VCaP (cell line): ENCODE data around the gene TUBB4A.

Source experiments
- H3K27ac ChIP-seq: fragments of 450-650 bp; 2 replicates; pipeline ENCODE4 v1.5.1; 2017
- TF ChIP-seq, protein P1 (sequence below): fragments of 450-650 bp; conservative IDR thresholded peaks from 2 replicates; pipeline ENCODE4 v1.5.1; 2017; ENCODE audit warnings: mild to moderate bottlenecking, moderate library complexity

Gene TUBB4A

DNA sequence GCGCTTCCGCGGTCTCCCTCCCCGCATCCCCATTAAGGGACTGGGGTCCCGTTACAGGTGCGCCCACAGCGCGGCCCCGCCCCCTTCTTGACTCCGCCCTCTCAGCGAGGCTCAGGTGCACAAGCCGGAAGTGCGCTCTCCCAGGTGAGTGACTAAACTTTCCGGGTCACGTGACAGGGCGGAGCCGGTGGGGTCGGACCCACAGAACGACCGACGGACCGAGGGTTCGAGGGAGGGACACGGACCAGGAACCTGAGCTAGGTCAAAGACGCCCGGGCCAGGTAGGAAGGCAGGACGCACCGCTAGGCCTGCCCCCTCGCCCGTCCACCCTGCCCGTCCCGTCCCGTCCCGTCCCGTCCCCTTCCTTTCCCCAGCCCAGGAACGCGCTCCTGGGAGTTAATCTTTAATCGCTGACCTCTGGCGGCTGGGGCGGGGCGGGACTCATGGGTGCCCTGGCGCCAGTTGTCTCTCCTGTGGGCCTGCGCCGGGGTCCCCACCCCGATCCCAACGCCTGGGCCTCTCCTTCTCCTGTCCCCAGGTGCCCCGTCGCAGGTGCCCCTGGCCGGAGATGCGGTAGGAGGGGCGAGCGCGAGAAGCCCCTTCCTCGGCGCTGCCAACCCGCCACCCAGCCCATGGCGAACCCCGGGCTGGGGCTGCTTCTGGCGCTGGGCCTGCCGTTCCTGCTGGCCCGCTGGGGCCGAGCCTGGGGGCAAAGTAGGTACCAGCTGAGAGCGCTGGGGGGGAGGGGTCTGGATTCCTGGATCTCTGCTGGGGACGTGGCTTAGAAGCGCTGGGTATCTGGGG is 37.8 kb downstream of the TUBB4A start, which contains the start of gene CRB3:
Gene CRB3, plus strand, starts transcription at position 202 of the 804 bp plus-strand sequence. Its CDS starts 431 bp downstream, at position 633.
- TF ChIP-seq, protein P1, sequence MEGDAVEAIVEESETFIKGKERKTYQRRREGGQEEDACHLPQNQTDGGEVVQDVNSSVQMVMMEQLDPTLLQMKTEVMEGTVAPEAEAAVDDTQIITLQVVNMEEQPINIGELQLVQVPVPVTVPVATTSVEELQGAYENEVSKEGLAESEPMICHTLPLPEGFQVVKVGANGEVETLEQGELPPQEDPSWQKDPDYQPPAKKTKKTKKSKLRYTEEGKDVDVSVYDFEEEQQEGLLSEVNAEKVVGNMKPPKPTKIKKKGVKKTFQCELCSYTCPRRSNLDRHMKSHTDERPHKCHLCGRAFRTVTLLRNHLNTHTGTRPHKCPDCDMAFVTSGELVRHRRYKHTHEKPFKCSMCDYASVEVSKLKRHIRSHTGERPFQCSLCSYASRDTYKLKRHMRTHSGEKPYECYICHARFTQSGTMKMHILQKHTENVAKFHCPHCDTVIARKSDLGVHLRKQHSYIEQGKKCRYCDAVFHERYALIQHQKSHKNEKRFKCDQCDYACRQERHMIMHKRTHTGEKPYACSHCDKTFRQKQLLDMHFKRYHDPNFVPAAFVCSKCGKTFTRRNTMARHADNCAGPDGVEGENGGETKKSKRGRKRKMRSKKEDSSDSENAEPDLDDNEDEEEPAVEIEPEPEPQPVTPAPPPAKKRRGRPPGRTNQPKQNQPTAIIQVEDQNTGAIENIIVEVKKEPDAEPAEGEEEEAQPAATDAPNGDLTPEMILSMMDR, result no peak
- H3K27ac ChIP-seq, result peak within 1 kb of the TSS; percentile 81

DNA sequence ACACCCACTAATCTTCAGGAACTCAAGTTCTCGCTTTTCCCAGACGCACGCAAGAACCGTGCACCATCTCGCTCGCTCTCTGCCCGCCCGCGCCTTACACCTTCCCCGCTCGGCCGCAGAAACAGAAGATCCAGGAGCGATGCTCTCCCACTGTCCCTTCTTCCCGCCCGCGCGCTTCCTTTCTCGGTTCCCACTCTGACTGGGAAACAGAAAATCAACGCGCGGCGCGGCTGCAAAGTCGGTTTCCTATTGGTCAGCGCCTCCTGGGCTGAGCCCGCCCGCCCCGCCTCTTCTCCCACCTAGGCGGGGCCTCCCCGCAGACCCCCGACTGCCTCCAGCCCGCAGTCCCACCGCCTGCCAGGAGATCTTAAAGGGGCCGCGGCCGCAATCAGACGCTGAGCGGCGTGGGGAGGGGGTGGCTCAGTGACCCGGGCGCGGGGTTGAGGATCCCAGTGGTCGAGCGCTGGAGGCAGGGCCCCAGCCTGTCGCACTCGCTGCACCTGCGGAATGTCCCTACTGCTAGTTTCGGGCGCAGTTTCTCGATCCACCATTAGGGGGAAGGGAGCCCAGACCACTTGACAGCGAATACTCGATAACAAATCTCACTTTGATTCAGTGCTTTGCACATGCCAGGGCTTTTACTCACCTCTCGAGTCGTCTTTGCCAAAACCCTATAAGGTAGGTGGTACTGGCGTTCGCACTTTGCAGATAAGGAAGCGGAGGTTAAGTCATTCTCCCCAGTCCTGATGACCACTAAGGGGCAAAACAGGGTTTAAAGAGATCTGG is 41.8 kb downstream of the TUBB4A start:
- TF ChIP-seq, protein P1, result peak; percentile 60
- peak overlapping the region; percentile 69 for H3K27ac ChIP-seq

DNA sequence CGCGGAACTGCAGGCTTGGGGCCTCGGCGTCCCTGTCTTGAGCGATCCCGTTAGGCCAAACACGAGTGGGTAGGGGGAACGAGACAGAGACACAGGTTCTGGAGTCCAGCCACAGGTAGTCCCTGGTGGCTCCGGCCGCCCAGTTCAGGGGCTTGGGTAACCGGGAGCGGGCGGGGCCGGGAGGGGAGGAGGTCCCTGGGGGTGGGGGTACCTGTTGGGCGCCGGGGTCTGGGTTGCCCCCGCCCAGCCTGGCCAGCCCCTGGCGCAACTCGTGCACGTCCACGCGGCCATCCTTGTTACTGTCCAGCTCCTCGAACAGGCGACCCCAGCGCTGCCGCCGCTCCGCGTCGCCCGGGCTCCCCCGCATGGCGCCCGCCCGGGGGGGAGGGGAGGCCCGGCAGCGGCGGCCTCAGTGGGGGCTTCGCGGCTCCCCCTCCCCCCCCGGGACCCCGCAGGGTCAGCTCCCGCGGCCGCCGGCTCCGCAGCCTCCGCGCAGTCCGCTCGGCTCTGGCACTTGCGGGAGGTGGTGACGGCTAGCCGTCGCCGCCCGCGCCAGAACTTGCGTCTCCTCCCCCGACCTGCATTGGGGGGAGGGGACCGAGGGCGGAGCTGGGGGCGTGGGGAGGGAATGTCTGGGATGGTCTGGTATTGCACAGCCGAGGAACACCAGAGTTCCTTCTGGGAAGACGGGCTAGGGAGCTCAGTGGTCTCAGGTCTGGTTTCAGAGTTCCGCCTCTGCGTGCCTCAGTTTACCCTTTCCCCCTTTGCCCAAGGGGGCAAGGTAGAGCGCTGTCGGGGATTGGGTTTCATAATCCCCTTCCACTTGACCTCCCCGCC is 42.6 kb downstream of the TUBB4A start, which contains the start of gene SLC25A23:
Gene SLC25A23, minus strand, starts transcription at position 531 of the 837 bp plus-strand sequence. Its CDS starts 164 bp downstream, at position 367.
- TF ChIP-seq, protein P1, result no peak
- H3K27ac ChIP-seq, result peak within 1 kb of the TSS; percentile 69

DNA sequence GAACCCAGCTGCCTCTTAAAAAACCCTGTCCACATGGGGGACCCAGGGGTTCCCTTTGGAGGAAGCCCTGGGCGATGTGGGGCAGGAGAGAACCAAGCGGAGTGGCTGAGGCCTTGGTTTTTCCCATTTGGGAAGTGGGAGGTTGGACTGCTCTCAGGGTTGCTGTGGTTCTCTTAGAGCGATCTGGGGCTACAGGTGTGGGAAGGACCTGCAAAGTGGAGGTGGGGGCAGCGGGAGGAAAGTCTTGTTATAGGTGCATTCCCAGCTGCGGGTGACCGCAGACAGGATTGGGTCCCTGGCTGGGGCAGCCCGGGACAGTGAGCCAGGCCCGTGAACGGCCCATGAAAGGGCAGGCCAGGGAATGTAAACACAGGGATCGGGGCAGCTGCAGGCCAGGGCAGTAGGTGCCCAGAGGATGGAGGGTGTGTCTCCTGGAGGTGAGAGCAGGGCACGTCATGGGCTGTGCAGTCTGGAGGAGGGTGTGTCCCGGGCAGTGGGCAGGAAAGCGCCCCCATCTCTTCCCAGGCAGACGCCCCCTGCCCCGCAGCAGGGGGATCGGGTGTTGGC is 43.3 kb downstream of the TUBB4A start:
- H3K27ac ChIP-seq, result peak overlapping the region; percentile 69; the same call in 1 of the 2 replicates
- TF ChIP-seq, protein P1, result no peak

DNA sequence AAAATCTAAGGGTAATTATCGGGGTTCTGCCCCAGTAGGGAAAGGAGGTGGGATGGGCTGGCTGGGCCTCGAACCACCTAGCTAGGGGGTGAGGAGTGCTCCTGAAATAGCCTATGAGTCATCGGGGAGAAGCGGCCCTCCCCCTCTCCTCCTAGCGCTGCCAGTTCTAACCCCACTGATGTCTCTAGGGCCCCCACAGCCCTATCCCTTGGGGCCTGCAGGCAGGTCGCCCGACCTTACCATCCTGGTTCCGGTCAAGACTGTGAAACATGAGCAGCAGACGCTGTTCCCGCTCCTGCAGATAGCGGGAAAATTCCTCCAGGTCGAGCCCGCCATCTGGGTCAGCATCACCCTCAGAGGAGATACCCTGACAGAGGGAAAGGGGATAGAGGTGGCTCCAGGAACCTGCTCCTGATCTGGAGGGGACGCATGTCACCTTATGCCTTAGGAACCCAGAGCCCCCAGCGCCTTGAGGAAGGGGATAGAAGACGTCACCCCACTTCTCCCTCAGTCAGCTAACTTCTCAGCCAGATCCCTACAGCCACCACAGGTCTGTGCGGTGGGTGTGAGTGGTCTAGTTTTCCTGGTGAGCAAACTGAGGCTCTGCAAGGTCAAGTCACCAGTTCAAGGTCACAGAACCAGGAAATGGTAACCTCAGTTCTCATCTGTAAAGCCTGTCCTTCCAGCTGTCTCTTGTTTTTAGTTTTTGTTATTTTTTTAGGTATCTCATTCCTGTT is 44.0 kb downstream of the TUBB4A start:
- H3K27ac ChIP-seq, result no peak overlapping the region
- TF ChIP-seq, protein P1, result no peak

DNA sequence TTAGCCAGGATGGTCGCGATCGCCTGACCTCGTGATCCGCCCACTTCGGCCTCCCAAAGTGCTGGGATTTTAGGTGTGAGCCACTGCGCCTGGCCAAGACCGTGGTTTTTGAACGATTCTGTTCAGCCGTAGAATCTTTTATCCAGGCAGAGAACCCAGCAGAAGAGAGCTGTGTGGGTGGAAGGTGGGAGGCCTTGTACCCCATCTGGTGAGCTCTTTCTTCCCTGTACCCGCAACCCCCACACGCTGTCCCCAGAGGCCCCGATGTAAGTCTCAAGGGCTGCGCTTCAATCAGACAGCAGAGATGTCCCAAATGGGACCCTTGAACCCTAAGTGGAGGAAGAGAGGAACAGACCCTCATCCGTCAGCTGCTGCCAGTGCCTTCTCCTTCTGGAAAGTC is 46.2 kb downstream of the TUBB4A start:
- TF ChIP-seq, protein P1, result no peak
- H3K27ac ChIP-seq, result no peak overlapping the region
